ENCODE data around the gene MT1A. TPM values are rescaled to one million over a fixed set of nuclear protein-coding genes. Genes with fewer than 3 reads are reported as not detected.

MT1A gene
- total RNA-seq, 1 donor from 2014 or later = not detected

DNA sequence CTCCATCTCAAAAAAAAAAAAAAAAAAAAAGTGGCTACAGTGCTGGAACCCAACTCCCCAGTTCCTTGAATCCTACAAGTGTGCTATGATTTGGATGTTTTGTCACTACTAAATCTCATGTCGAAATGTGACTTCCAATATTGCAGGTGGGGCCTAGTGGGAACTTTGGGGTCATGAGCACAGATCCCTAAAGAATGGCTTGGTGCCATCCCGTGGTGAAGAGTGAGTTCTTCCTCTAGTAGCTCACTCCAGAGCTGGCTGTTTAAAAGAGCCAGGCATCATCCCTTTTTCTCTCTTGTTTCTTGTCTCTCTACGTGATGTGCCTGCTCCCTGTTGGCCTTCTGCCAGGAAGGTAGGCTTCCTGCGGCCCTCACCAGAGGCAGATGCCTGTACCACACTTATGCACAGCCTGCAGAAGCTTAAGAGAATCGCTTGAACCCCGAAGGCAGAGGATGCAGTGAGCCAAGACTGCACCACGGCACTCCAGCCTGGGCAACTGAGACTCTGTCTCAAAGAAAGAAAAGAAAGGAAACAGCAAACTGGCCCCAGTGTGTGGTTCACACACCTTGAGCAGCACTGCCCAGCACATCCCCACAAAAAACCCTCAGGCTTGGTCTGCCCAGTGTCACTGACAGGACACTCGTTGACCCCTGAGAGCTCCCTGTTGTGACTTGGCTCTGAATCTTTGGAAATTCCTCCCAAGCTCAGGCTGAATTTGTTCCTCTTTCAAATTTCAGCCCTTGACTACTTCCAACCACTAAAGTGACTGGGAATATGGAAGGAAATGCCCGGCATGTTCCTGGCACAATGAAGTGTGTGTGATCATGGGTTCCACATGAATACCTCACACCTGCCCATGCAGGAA, 9.7 kb upstream of the MT1A start:
- TF ChIP-seq, protein P1, sequence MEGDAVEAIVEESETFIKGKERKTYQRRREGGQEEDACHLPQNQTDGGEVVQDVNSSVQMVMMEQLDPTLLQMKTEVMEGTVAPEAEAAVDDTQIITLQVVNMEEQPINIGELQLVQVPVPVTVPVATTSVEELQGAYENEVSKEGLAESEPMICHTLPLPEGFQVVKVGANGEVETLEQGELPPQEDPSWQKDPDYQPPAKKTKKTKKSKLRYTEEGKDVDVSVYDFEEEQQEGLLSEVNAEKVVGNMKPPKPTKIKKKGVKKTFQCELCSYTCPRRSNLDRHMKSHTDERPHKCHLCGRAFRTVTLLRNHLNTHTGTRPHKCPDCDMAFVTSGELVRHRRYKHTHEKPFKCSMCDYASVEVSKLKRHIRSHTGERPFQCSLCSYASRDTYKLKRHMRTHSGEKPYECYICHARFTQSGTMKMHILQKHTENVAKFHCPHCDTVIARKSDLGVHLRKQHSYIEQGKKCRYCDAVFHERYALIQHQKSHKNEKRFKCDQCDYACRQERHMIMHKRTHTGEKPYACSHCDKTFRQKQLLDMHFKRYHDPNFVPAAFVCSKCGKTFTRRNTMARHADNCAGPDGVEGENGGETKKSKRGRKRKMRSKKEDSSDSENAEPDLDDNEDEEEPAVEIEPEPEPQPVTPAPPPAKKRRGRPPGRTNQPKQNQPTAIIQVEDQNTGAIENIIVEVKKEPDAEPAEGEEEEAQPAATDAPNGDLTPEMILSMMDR (IDR thresholded peaks at IDR 0.05; ENCODE audit: insufficient read depth, low read depth, low read length) = no peak
- TF ChIP-seq EZH2 (IDR thresholded peaks at IDR 0.05; ENCODE audit: insufficient read depth, low read length) = no peak
- Mint-ChIP-seq H3K9me3 (ENCODE audit: unreplicated experiment) (peaks cover 2% of the 10 kb centered on the region), H3K4me1 (ENCODE audit: low read depth, unreplicated experiment) (peaks cover 9% of the 10 kb centered on the region), H3K4me3 (ENCODE audit: unreplicated experiment) (no peak overlapping the region), H3K36me3 (ENCODE audit: low read depth, unreplicated experiment) (peaks cover 2% of the 10 kb centered on the region), H3K27me3 (ENCODE audit: low read depth, unreplicated experiment) (peaks cover 56% of the 10 kb centered on the region), H3K27ac (ENCODE audit: unreplicated experiment) (no peak overlapping the region)
- FAIRE-seq (no peak), DNase-seq (ENCODE audit: low read depth) (no peak)
- Histone ChIP-seq H3K27ac (ENCODE audit: low read depth, low read length) (no peak overlapping the region), H3K79me2 (ENCODE audit: insufficient read depth, low read length) (peaks cover 20% of the 10 kb centered on the region), H4K20me1 (ENCODE audit: insufficient read depth, low read length) (peaks cover 11% of the 10 kb centered on the region), H3K36me3 (ENCODE audit: insufficient read depth, low read length) (no peaks in the 10 kb centered on the region), H3K9ac (ENCODE audit: low read length) (no peak overlapping the region), H3K9me3 (ENCODE audit: insufficient read depth, low read depth, low read length) (no peaks in the 10 kb centered on the region), H3K4me1 (ENCODE audit: insufficient read depth, low read length) (peaks cover 31% of the 10 kb centered on the region), H3K4me3 (ENCODE audit: insufficient read depth, low read depth, low read length) (no peak overlapping the region), H2AFZ (ENCODE audit: low read depth, low read length) (no peak overlapping the region), H3K27me3 (ENCODE audit: insufficient read depth, low read length) (peaks cover 26% of the 10 kb centered on the region), H3K4me2 (ENCODE audit: low read length) (no peak overlapping the region)

DNA sequence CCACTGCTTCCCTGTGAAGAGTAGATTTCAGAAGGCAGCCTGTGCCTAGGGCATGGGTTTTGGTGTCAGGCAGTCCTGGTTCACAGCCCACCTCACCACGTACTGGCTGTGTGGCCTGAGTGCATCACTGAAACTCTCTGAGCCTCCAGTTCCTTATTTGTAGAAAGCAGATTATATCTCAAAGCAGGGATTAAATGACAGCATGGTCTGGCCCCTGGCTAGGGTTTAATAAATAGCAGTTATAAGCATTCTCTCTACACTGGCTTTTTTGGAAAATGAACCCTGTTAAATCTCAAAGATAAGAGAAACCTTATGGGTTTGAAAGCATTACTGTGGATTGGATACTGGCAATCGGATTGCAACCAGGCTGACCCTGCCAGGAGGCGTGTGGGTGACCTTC, 8.9 kb upstream of the MT1A start:
- FAIRE-seq = no peak
- peaks cover 2% of the 10 kb centered on the region for H3K9me3 Mint-ChIP-seq (ENCODE audit: unreplicated experiment)
- H3K4me3 ChIP-seq (ENCODE audit: insufficient read depth, low read depth, low read length) = no peak overlapping the region
- peaks cover 34% of the 10 kb centered on the region for H3K27me3 ChIP-seq (ENCODE audit: insufficient read depth, low read length)
- H3K27me3 Mint-ChIP-seq (ENCODE audit: low read depth, unreplicated experiment) = peaks cover 61% of the 10 kb centered on the region
- peaks cover 31% of the 10 kb centered on the region for H3K4me1 ChIP-seq (ENCODE audit: insufficient read depth, low read length)
- H3K9ac ChIP-seq (ENCODE audit: low read length) = no peak overlapping the region
- no peaks in the 10 kb centered on the region for H3K36me3 ChIP-seq (ENCODE audit: insufficient read depth, low read length)
- H3K79me2 ChIP-seq (ENCODE audit: insufficient read depth, low read length) = peaks cover 20% of the 10 kb centered on the region
- peaks cover 11% of the 10 kb centered on the region for H4K20me1 ChIP-seq (ENCODE audit: insufficient read depth, low read length)
- H3K4me2 ChIP-seq (ENCODE audit: low read length) = no peak overlapping the region
- H3K27ac ChIP-seq (ENCODE audit: low read depth, low read length) = no peak overlapping the region
- no peak overlapping the region for H2AFZ ChIP-seq (ENCODE audit: low read depth, low read length)
- no peak overlapping the region for H3K27ac Mint-ChIP-seq (ENCODE audit: unreplicated experiment)
- peaks cover 9% of the 10 kb centered on the region for H3K4me1 Mint-ChIP-seq (ENCODE audit: low read depth, unreplicated experiment)
- no peak for DNase-seq (ENCODE audit: low read depth)
- TF ChIP-seq EZH2 (IDR thresholded peaks at IDR 0.05; ENCODE audit: insufficient read depth, low read length) = no peak
- TF ChIP-seq, protein P1 (IDR thresholded peaks at IDR 0.05; ENCODE audit: insufficient read depth, low read depth, low read length) = no peak
- no peaks in the 10 kb centered on the region for H3K9me3 ChIP-seq (ENCODE audit: insufficient read depth, low read depth, low read length)
- H3K36me3 Mint-ChIP-seq (ENCODE audit: low read depth, unreplicated experiment) = peaks cover 2% of the 10 kb centered on the region
- H3K4me3 Mint-ChIP-seq (ENCODE audit: unreplicated experiment) = no peak overlapping the region

DNA sequence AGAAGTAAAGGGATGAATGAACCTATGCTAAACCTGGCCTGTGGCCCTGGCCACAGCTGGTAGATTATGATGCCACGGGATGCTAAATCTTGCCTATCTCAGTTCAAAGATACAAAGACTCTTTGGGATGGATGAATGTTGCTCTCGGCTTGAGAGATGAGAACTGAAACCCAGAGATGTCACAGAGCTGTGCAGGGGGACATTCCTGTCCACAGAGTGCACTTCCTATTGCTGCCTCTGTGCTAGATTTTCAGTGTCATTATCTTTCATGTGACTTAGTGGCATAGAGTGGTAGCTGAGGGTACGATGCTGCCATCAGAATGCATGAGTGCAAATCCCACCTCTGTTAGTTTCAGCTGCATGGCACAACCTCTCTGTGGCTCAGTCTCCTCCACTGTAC, 8.3 kb upstream of the MT1A start:
- H3K4me2 ChIP-seq (ENCODE audit: low read length) = no peak overlapping the region
- Mint-ChIP-seq H3K27ac (ENCODE audit: unreplicated experiment) (no peak overlapping the region), H3K36me3 (ENCODE audit: low read depth, unreplicated experiment) (no peaks in the 10 kb centered on the region), H3K4me1 (ENCODE audit: low read depth, unreplicated experiment) (peaks cover 13% of the 10 kb centered on the region), H3K9me3 (ENCODE audit: unreplicated experiment) (peaks cover 2% of the 10 kb centered on the region), H3K4me3 (ENCODE audit: unreplicated experiment) (no peak overlapping the region), H3K27me3 (ENCODE audit: low read depth, unreplicated experiment) (peaks cover 63% of the 10 kb centered on the region)
- H3K9me3 ChIP-seq (ENCODE audit: insufficient read depth, low read depth, low read length) = no peaks in the 10 kb centered on the region
- H3K79me2 ChIP-seq (ENCODE audit: insufficient read depth, low read length) = peaks cover 17% of the 10 kb centered on the region
- peaks cover 40% of the 10 kb centered on the region for H3K27me3 ChIP-seq (ENCODE audit: insufficient read depth, low read length)
- no peak overlapping the region for H3K27ac ChIP-seq (ENCODE audit: low read depth, low read length)
- H3K4me1 ChIP-seq (ENCODE audit: insufficient read depth, low read length) = peaks cover 28% of the 10 kb centered on the region
- H3K36me3 ChIP-seq (ENCODE audit: insufficient read depth, low read length) = no peaks in the 10 kb centered on the region
- H3K4me3 ChIP-seq (ENCODE audit: insufficient read depth, low read depth, low read length) = no peak overlapping the region
- TF ChIP-seq, protein P1 (IDR thresholded peaks at IDR 0.05; ENCODE audit: insufficient read depth, low read depth, low read length) = no peak
- TF ChIP-seq EZH2 (IDR thresholded peaks at IDR 0.05; ENCODE audit: insufficient read depth, low read length) = no peak
- H2AFZ ChIP-seq (ENCODE audit: low read depth, low read length) = no peak overlapping the region
- DNase-seq (ENCODE audit: low read depth) (no peak), FAIRE-seq (no peak)
- peaks cover 11% of the 10 kb centered on the region for H4K20me1 ChIP-seq (ENCODE audit: insufficient read depth, low read length)
- H3K9ac ChIP-seq (ENCODE audit: low read length) = no peak overlapping the region
